ENCODE measurements around the gene EML1.

EML1 gene

GRCh38 chr14:99968191-99968920 lies 175.1 kb downstream of the EML1 start:
- DNase-seq (ENCODE audit: low read depth), result no peak

GRCh38 chr14:99968941-99969340 lies 175.7 kb downstream of the EML1 start:
- no peak for DNase-seq (ENCODE audit: low read depth)

DNA sequence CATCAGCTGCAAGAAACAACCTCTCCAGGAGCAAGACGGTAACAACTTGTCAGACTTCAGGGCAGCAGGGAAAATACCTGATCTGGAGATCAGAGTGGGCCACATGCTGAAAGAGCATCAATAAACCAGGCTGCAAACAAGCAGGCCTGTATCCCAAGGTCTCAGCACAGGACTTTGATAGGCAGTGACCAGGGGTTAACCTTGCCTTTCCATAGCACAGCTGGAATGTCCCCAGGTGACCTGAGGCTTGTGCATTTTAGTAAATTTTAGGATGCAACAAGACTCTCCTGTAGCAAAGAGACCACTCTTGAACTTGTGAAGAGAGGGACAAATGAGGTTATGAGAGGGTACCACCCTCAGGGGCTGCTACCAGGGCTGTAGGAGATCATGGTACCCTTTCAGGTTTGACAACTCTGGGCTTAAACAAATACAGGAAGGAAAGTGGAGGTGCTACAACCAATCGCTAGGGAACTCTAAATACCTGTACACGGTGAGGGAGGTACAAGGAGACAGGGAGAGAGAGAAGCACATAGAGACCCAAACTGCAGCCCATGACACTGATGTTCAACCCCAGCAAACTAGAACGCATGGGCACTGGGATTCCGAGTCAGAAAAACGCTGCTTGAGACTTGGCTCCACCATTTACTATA lies 176.6 kb downstream of the EML1 start:
- no peak for DNase-seq (ENCODE audit: low read depth)

GRCh38 chr14:99971087-99971940 lies 178.1 kb downstream of the EML1 start:
- DNase-seq (ENCODE audit: low read depth), result peak; percentile 59

DNA sequence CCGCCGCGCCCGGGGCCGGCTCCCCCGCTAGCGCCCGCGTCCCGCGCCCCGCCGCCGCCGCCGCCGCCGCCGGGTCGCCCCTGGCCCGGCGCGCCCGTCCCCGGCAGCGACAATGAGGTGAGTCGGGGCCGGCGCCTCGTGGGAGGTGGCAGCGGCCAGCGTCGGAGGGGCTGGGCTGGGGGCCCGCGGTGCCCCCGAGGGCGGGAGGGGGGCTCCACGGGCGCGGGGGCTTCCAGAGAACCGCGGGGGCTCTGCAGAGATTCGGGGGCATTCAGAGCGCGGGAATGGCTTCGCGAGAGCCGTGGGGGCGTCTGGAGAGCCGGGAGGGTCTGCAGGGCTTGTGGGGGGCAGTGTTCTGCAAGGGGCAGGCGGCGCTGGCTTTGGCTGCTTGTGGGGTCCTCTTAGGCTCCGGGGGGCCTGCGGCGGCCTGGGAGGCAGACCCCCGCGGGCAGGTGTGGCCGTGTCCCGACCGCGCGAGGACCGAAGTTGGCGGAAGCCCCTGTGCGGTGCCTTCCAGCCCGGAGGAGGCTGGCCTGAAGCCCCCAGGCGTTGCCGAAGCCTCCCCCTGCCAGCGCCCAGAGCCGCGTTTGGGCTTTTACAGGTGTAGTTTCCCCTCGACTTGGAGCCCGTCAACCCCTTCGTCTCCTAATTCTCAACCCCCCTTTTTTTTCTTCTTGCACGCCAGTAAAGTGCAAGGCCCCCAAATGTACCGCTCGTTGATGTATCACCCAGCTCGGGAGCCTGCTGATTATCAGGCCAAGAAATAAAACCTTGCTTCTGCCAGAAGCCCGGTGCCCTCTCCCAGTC lies 178.9 kb downstream of the EML1 start:
- DNase-seq (ENCODE audit: low read depth), result no peak

GRCh38 chr14:99972748-99973466 lies 179.7 kb downstream of the EML1 start:
- DNase-seq (ENCODE audit: low read depth), result no peak

- no peak for DNase-seq (ENCODE audit: low read depth)
Measured at GRCh38 chr14:99975190-99975589, 182.0 kb downstream of the EML1 start.

GRCh38 chr14:99976021-99976420 lies 182.8 kb downstream of the EML1 start:
- no peak for DNase-seq (ENCODE audit: low read depth)

GRCh38 chr14:99976681-99977080 lies 183.5 kb downstream of the EML1 start:
- DNase-seq (ENCODE audit: low read depth), result no peak

- no peak for DNase-seq (ENCODE audit: low read depth)
Measured at GRCh38 chr14:99980299-99980698, 187.1 kb downstream of the EML1 start.

- DNase-seq (ENCODE audit: low read depth), result no peak
Measured at GRCh38 chr14:99981806-99982205, 188.6 kb downstream of the EML1 start.

- DNase-seq (ENCODE audit: low read depth), result no peak
Measured at GRCh38 chr14:99982537-99983250, 189.5 kb downstream of the EML1 start.

GRCh38 chr14:99983251-99984015 lies 190.2 kb downstream of the EML1 start:
- no peak for DNase-seq (ENCODE audit: low read depth)

DNA sequence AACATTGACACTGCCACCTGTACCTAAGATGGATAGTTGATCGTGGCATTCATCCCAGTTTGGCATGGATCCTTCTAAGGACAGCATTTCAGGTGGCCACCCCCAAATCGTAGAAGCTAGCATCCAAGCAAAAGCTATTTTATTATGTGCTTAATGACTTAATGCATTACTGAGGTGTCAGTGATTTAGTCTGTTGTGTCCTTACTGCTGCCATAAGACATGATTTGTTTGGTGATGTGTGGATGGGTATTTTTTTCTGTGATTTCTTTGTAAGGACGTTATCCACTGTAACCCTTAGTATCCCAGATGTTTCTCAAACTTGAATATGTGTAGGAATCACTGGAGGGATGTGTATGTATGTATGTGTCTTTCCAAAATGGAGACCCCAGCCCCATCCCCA lies 190.8 kb downstream of the EML1 start:
- DNase-seq (ENCODE audit: low read depth), result no peak

GRCh38 chr14:99986396-99986795 lies 193.2 kb downstream of the EML1 start:
- no peak for DNase-seq (ENCODE audit: low read depth)

GRCh38 chr14:99989032-99989431 lies 195.8 kb downstream of the EML1 start:
- DNase-seq (ENCODE audit: low read depth), result no peak

- no peak for DNase-seq (ENCODE audit: low read depth)
Measured at GRCh38 chr14:99990268-99991170, 197.3 kb downstream of the EML1 start.

GRCh38 chr14:99991331-99991730 lies 198.1 kb downstream of the EML1 start:
- DNase-seq (ENCODE audit: low read depth), result no peak
